Measurements from ENCODE around the gene PACSIN3. TPM values are rescaled to one million over a fixed set of nuclear protein-coding genes. Genes with fewer than 3 reads are reported as not detected.

The PACSIN3 gene
- total RNA-seq, 2 donors from 2014 or later: 107 to 186 TPM

DNA sequence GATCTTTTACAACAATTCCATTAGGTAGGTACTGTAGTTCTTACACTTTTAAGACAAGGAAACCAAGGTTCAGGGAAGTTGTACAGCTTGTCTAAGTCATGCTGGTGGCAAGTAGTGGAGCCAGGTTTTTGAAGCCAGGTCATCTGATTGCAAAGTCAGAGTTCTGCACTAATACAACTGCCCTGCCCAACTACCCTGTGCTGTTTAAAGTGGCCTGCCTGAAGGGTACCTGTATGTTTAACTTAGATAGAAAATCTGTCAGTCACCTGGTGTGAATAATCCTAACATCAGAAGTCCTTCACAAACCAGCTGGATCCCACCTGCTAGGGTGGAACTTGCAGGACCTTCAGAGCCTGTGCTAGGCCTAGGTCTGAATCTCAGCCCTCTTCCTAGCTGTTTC is 53.7 kb downstream of the PACSIN3 start:
- no peak for DNase-seq (ENCODE audit: low spot score)
- Histone ChIP-seq H3K36me3 (no peaks in the 10 kb centered on the region), H3K27ac (no peak overlapping the region), H3K27me3 (no peaks in the 10 kb centered on the region), H3K4me3 (no peak overlapping the region), H3K4me1 (no peaks in the 10 kb centered on the region), H3K9me3 (no peaks in the 10 kb centered on the region)
- TF ChIP-seq, protein P1, sequence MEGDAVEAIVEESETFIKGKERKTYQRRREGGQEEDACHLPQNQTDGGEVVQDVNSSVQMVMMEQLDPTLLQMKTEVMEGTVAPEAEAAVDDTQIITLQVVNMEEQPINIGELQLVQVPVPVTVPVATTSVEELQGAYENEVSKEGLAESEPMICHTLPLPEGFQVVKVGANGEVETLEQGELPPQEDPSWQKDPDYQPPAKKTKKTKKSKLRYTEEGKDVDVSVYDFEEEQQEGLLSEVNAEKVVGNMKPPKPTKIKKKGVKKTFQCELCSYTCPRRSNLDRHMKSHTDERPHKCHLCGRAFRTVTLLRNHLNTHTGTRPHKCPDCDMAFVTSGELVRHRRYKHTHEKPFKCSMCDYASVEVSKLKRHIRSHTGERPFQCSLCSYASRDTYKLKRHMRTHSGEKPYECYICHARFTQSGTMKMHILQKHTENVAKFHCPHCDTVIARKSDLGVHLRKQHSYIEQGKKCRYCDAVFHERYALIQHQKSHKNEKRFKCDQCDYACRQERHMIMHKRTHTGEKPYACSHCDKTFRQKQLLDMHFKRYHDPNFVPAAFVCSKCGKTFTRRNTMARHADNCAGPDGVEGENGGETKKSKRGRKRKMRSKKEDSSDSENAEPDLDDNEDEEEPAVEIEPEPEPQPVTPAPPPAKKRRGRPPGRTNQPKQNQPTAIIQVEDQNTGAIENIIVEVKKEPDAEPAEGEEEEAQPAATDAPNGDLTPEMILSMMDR (IDR thresholded peaks at IDR 0.05): no peak

DNA sequence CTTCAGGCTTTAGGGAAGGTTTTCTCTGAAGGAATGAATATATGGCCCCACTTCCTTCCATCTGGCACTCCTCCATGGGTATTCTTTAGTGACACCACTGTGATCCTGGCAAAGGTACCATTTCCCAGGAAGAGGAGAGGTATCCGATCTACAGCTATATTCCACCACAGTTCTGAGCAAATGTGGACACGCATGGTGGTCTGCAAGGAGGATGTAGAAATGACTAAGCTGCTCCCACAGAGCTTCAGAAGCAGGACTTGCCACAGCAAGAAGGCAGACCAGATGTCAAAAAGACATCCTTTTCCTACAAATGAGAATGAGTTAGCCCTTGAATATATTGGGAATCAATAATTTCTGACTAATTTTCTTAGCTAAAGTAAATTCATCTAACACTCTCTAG is 55.1 kb downstream of the PACSIN3 start:
- Histone ChIP-seq H3K4me3 (no peak overlapping the region), H3K36me3 (no peaks in the 10 kb centered on the region), H3K27me3 (no peaks in the 10 kb centered on the region), H3K9me3 (no peaks in the 10 kb centered on the region), H3K4me1 (no peaks in the 10 kb centered on the region), H3K27ac (no peak overlapping the region)
- TF ChIP-seq, protein P1 (IDR thresholded peaks at IDR 0.05): no peak
- DNase-seq (ENCODE audit: low spot score): no peak

DNA sequence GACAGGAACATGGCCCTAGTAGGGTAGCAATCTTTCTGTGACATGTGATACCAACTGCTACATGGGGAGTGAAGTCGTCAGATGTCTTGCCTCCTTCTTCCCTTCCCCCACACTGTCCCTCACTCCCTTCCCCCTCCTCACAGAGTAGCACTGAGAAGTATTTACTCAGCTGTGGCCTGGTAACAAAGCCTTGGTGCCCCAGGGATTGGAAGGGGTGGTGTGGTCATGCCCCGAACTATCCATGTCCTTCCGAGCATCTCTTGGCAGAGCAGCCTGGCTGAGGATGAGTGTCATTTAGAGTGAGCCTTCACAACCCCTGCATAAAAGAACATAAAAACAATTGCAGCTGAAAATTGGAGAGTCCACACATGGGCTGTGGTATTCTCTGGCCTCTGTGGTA is 55.7 kb downstream of the PACSIN3 start:
- Histone ChIP-seq H3K36me3 (no peaks in the 10 kb centered on the region), H3K27ac (no peak overlapping the region), H3K4me1 (no peaks in the 10 kb centered on the region), H3K9me3 (no peaks in the 10 kb centered on the region), H3K4me3 (no peak overlapping the region), H3K27me3 (no peaks in the 10 kb centered on the region)
- TF ChIP-seq, protein P1 (IDR thresholded peaks at IDR 0.05): no peak
- no peak for DNase-seq (ENCODE audit: low spot score)

Small RNA genes within 50 kb of the gene (microRNA-seq; reads per million reads assigned to microRNA genes)
- gene MIR6745 (ENCODE audit: borderline number of aligned reads in 2 of 2, borderline replicate concordance in 1 of 2): 0 to 0.71 reads per million in 2 donors

Other genes with a start within 250 kb of the PACSIN3 start
- gene CSTPP1, start 249.7 kb downstream of the PACSIN3 start, total RNA-seq: 10 to 100 TPM in 1 of 2 donors, 1 to 10 TPM in 1; 8.1 to 14.0 TPM
- gene ARFGAP2, start 9.6 kb downstream of the PACSIN3 start, total RNA-seq: 10 to 100 TPM; 75.1 to 78.0 TPM
- gene DDB2, start 28.5 kb upstream of the PACSIN3 start, total RNA-seq: 10 to 100 TPM in 1 of 2 donors, 1 to 10 TPM in 1; 8.8 to 12.0 TPM
- 10 to 100 TPM; 45.2 to 59.4 TPM for gene ACP2, start 62.4 kb upstream of the PACSIN3 start, total RNA-seq
- 10 to 100 TPM; 15.9 to 23.2 TPM for gene NR1H3, start 71.6 kb upstream of the PACSIN3 start, total RNA-seq
- 10 to 100 TPM; 28.2 to 49.8 TPM for gene MADD, start 83.7 kb upstream of the PACSIN3 start, total RNA-seq
- gene MYBPC3, start 166.3 kb upstream of the PACSIN3 start, total RNA-seq: 1,000 to 10,000 TPM in 1 of 2 donors, 100 to 1,000 TPM in 1; 797 to 1,210 TPM
- 10 to 100 TPM in 1 of 2 donors, 1 to 10 TPM in 1; 7.5 to 23.1 TPM for gene SPI1, start 192.1 kb upstream of the PACSIN3 start, total RNA-seq
- gene SLC39A13, start 222.2 kb upstream of the PACSIN3 start, total RNA-seq: 10 to 100 TPM; 78.4 to 79.8 TPM
- gene PSMC3, start 240.0 kb upstream of the PACSIN3 start, total RNA-seq: 100 to 1,000 TPM; 130 to 177 TPM

Measured in right atrium auricular region (tissue), 2 donors.